Breast epithelium (tissue), 3 donors: ENCODE data around the gene KCNC1.

Source experiments
- POLR2A ChIP-seq: fragments of 450-650 bp; IDR thresholded peaks from one replicate; pipeline ENCODE4 v1.6.1; 2016; ENCODE audit warnings: antibody characterized with exemption, mild to moderate bottlenecking, moderate library complexity
- POLR2AphosphoS5 ChIP-seq, 3 donors: sonication (generic); formaldehyde crosslinking; IDR thresholded peaks; one replicate each; pipeline ENCODE4 v1.6.1; 2017; ENCODE audit warnings: antibody characterized with exemption in 3 of 3
- TF ChIP-seq, protein P1 (sequence below), 3 donors: fragments of 450-650 bp; IDR thresholded peaks; one replicate each; pipeline ENCODE4 v1.5.1; 2016 to 2017; ENCODE audit warnings: antibody characterized with exemption in 3 of 3, mild to moderate bottlenecking in 3 of 3, moderate library complexity in 3 of 3

DNA sequence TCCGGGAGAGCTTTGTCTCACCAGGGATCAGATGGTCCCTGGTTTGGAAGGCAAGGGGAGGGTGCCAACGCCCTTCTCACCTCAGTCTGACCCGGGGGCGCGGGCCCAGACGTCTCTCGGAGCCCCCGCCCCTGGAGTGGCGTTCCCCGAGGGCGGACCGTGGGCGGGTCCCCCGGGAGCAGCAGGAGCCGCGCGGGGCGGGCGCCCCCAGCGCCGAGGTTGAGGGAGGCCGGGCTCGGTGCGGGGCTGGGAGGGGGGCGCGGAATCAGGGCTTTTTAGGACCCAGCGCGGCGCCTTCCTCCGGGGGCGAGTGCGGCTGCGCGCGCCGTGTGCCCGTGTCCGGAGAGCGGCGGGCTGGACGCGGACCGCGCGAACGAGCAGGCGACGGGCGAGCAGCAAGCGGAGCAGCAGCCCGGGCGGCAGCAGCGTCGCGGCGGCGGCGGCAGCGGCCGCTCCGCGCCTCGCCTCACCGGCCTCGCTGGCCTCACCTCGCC, at the start of gene KCNC1:
- no peak for TF ChIP-seq POLR2A
- TF ChIP-seq, protein P1, sequence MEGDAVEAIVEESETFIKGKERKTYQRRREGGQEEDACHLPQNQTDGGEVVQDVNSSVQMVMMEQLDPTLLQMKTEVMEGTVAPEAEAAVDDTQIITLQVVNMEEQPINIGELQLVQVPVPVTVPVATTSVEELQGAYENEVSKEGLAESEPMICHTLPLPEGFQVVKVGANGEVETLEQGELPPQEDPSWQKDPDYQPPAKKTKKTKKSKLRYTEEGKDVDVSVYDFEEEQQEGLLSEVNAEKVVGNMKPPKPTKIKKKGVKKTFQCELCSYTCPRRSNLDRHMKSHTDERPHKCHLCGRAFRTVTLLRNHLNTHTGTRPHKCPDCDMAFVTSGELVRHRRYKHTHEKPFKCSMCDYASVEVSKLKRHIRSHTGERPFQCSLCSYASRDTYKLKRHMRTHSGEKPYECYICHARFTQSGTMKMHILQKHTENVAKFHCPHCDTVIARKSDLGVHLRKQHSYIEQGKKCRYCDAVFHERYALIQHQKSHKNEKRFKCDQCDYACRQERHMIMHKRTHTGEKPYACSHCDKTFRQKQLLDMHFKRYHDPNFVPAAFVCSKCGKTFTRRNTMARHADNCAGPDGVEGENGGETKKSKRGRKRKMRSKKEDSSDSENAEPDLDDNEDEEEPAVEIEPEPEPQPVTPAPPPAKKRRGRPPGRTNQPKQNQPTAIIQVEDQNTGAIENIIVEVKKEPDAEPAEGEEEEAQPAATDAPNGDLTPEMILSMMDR (IDR thresholded peaks at IDR 0.05): no peak
- no peak for TF ChIP-seq POLR2AphosphoS5 (IDR thresholded peaks at IDR 0.05)
